ENCODE data around the gene FLNC. TPM values are rescaled to one million over a fixed set of nuclear protein-coding genes. Genes with fewer than 3 reads are reported as not detected.

The FLNC gene
- total and polyA plus RNA-seq, 9 of the 15 experiments (the other 6 are each of a cell fraction or from before 2014, with no cell fraction given): 0.90 to 155 (median 28.8) TPM

GRCh38 chr7:128792471-128793180 lies 37.6 kb upstream of the FLNC start (continued):
- TF ChIP-seq IFI16 (CRISPR knock-in tag; IDR thresholded peaks at IDR 0.05): peak; percentile 59; the same call in 1 of the 2 replicates
- peak; percentile 69; the same call in 1 of the 2 replicates for TF ChIP-seq MYC (IDR thresholded peaks at IDR 0.05; ENCODE audit: low read depth, low read length)
- peak; percentile 17; the same call in 1 of the 2 replicates for TF ChIP-seq MYC (CRISPR knock-in tag; IDR thresholded peaks at IDR 0.05; ENCODE audit: borderline replicate concordance, low read depth)
- TF ChIP-seq RFX5 (IDR thresholded peaks at IDR 0.05; ENCODE audit: low read depth, low read length): no peak
- TF ChIP-seq XRCC5 (IDR thresholded peaks at IDR 0.05; ENCODE audit: low read depth, low read length): peak; percentile 62; the same call in 1 of the 2 replicates
- TF ChIP-seq ZNF239 (CRISPR knock-in tag; IDR thresholded peaks at IDR 0.05): no peak
- no peak for TF ChIP-seq PRDM10 (IDR thresholded peaks at IDR 0.05; ENCODE audit: partially characterized antibody)
- TF ChIP-seq HDAC1 (IDR thresholded peaks at IDR 0.05): peak; percentile 23 to 45; a peak in 1 of 4 replicates
- no peak for TF ChIP-seq TRIM24 (IDR thresholded peaks at IDR 0.05)
- no peak for TF ChIP-seq GTF2F1 (IDR thresholded peaks at IDR 0.05; ENCODE audit: low read depth, low read length)
- TF ChIP-seq FOXA3 (CRISPR knock-in tag; conservative IDR thresholded peaks at IDR 0.05 in 1 of 2, IDR thresholded peaks at IDR 0.05 in 1 of 2): no peak
- no peak for TF ChIP-seq PYGO2 (tag; IDR thresholded peaks at IDR 0.05)
- TF ChIP-seq ZNF124 (CRISPR knock-in tag; IDR thresholded peaks at IDR 0.05): no peak
- no peak; the same call in none of the 2 replicates for TF ChIP-seq EP400 (IDR thresholded peaks at IDR 0.05)
- TF ChIP-seq JUNB (CRISPR knock-in tag; conservative IDR thresholded peaks at IDR 0.05): no peak
- TF ChIP-seq MXI1 (IDR thresholded peaks at IDR 0.05; ENCODE audit: low read depth, low read length): peak; percentile 90
- no peak for TF ChIP-seq ZNF408 (CRISPR knock-in tag; IDR thresholded peaks at IDR 0.05; ENCODE audit: low read depth)
- 0 out of 2 replicates have a peak, but pooled peaks have one; percentile 14 for TF ChIP-seq ZBTB2 (IDR thresholded peaks at IDR 0.05)
- TF ChIP-seq ZNF449 (CRISPR knock-in tag; IDR thresholded peaks at IDR 0.05): no peak
- TF ChIP-seq WHSC1 (IDR thresholded peaks at IDR 0.05; ENCODE audit: low read length): no peak
- TF ChIP-seq KDM1A (IDR thresholded peaks at IDR 0.05): no peak
